GM12878 (cell line): ENCODE results near the gene WWC2. TPM values are rescaled to one million over a fixed set of nuclear protein-coding genes. Genes with fewer than 3 reads are reported as not detected.

Experiments used
- ATAC-seq: fragments of 200-7000 bp; cut with Tn5 transposase; 3 replicates; pipeline ENCODE4 v1.9.1; 2020; ENCODE audit warnings: mild to moderate bottlenecking, moderate library complexity
- BruUV-seq: library from RNA; stranded (reverse); fragments of 400-500 nt; replicated peaks from 2 replicates; lab custom pipeline; 2021; lab: Mats Ljungman, UMichigan
- CTCF ChIA-PET: fragments of 300-600 bp; sonication (Branson Sonifier 250); formaldehyde crosslinking; extraction: SDS; loops from one replicate; lab custom pipeline; 2021; ENCODE audit warnings: inconsistent platforms; lab: Yijun Ruan, JAX
- POLR2A ChIA-PET: fragments of 350-600 bp; formaldehyde crosslinking; extraction: SDS; loops from one replicate; lab custom pipeline; 2021; ENCODE audit warnings: inconsistent platforms; lab: Charles Lee
- RAD21 ChIA-PET: fragments of 300-600 bp; sonication (Branson Sonifier 250); formaldehyde crosslinking; loops from one replicate; lab custom pipeline; 2023; ENCODE audit warnings: antibody characterized with exemption; ENCODE audit not compliant: unreplicated experiment; lab: Charles Lee
- SMC1A ChIA-PET: fragments of 300-600 bp; sonication (Branson Sonifier 250); formaldehyde crosslinking; loops from one replicate; lab custom pipeline; 2023; ENCODE audit not compliant: unreplicated experiment, uncharacterized antibody; lab: Charles Lee
- DNase-seq: peaks from one replicate; pipeline ENCODE4 v3.0.0-alpha.2; 2011; ENCODE audit warnings: low read depth, low spot score
- FAIRE-seq: peaks from 3 replicates; lab custom pipeline; 2011; peaks lifted over from hg19 to GRCh38; lab: Jason Lieb, UNC
- H2AFZ ChIP-seq: 2 replicates; pipeline ENCODE4 v1.6.0; 2011; ENCODE audit warnings: low read depth, low read length, control low read depth; ENCODE audit not compliant: control insufficient read depth
- H3K27ac ChIP-seq: 2 replicates; pipeline ENCODE4 v1.5.1; 2011; ENCODE audit warnings: control low read depth; ENCODE audit not compliant: control insufficient read depth, insufficient read depth
- H3K27me3 ChIP-seq, 2 experiments: replicated peaks in 1 of 2; 2 replicates each; pipeline versions ENCODE4 v1.6.0 to v1.6.1; 2011; ENCODE audit warnings: low read length in 1 of 2; ENCODE audit not compliant: control insufficient read depth in 2 of 2, insufficient read depth in 2 of 2
- H3K36me3 ChIP-seq, 2 experiments: 2 replicates each; pipeline ENCODE4 v1.5.1; 2011; ENCODE audit warnings: low read length in 1 of 2; ENCODE audit not compliant: control insufficient read depth in 2 of 2, insufficient read depth in 2 of 2
- H3K4me1 ChIP-seq: 2 replicates; pipeline ENCODE4 v1.6.1; 2011; ENCODE audit warnings: mild to moderate bottlenecking, low read length, moderate library complexity, mixed read lengths; ENCODE audit not compliant: control insufficient read depth, insufficient read depth
- H3K4me2 ChIP-seq: 2 replicates; pipeline ENCODE4 v1.6.0; 2011; ENCODE audit warnings: control low read depth; ENCODE audit not compliant: control insufficient read depth, insufficient read depth
- H3K4me3 ChIP-seq: fragments of 200-600 bp; sonication (generic); 2 replicates; pipeline ENCODE4 v1.5.1; 2016
- H3K79me2 ChIP-seq: 2 replicates; pipeline ENCODE4 v1.6.0; 2011; ENCODE audit warnings: low read length; ENCODE audit not compliant: control insufficient read depth, insufficient read depth
- H3K9ac ChIP-seq: 2 replicates; pipeline ENCODE4 v1.8.0; 2011; ENCODE audit warnings: low read length, control low read depth, mixed read lengths; ENCODE audit not compliant: control insufficient read depth, insufficient read depth
- H3K9me3 ChIP-seq: replicated peaks from 3 replicates; pipeline ENCODE4 v1.5.1; 2011; ENCODE audit warnings: mild to moderate bottlenecking, low read length; ENCODE audit not compliant: control insufficient read depth, insufficient read depth
- H4K20me1 ChIP-seq: 2 replicates; pipeline ENCODE4 v1.6.0; 2011; ENCODE audit not compliant: control insufficient read depth, insufficient read depth
- ZBTB40 ChIP-seq: fragments of 450-650 bp; IDR thresholded peaks from 2 replicates; pipeline ENCODE4 v1.6.1; 2016; ENCODE audit warnings: mild to moderate bottlenecking, moderate library complexity, borderline replicate concordance
- ZNF622 ChIP-seq: fragments of 450-650 bp; IDR thresholded peaks from 2 replicates; pipeline ENCODE4 v1.6.1; 2017; ENCODE audit warnings: mild to moderate bottlenecking, inconsistent platforms
- WGBS: methylation state at CpG from one replicate; pipeline ENCODE4 v1.1.6; 2016; ENCODE audit warnings: low lambda C conversion rate; ENCODE audit not compliant: insufficient replicate concordance, insufficient coverage; ENCODE audit errors: missing lambda C conversion rate; 5-methylcytosine and 5-hydroxymethylcytosine counted together
- in situ Hi-C: fragments of 300-500 bp; cut with MboI; formaldehyde crosslinking; loops from 9 replicates; pipeline ENCODE4 v1.14.3; 2018; ENCODE audit warnings: mixed read lengths
- intact Hi-C: fragments of 100-400 bp; cut with micrococcal nuclease; formaldehyde crosslinking; loops from one replicate; pipeline ENCODE4 v1.14.2; 2022; ENCODE audit not compliant: unreplicated experiment
- polyA plus RNA-seq, 11 experiments: library from polyadenylated mRNA; depleted of rRNA in 4 of 11; unstranded in 6 of 11; stranded (reverse) in 5 of 11; fragments of >200 nt; fragmentation: Nextera tagmentation in 4 of 11; fragmentation: Illumina TruSeq in 1 of 11; extraction: Ambion mirVana in 4 of 11; extraction: Trizol in 1 of 11; gene quantifications; 1 replicate in 1 of 11; 2 replicates in 10 of 11; pipeline versions ENCODE4 v1.2.1 to v1.2.3, GENCODE V29; 2011 to 2016; ENCODE audit warnings: inconsistent platforms in 2 of 11, missing spikeins in 2 of 11, low read depth in 1 of 11
- total RNA-seq, 4 experiments: library from RNA; depleted of rRNA in 3 of 4; stranded (reverse); fragments of >200 nt in 3 of 4; fragmentation: Illumina TruSeq in 1 of 4; extraction: Trizol in 1 of 4; gene quantifications; 2 replicates each; pipeline versions ENCODE4 v1.2.1 to v1.2.3, GENCODE V29; 2013 to 2021

The WWC2 gene
- total and polyA plus RNA-seq, 10 of the 15 experiments (the other 5 are each of a cell fraction or from before 2014, with no cell fraction given): 0.02 to 0.72 (median 0.06) TPM; not detected in 3

- Histone ChIP-seq H3K4me3 (no peak overlapping the region), H3K4me1 (no peaks in the 10 kb centered on the region), H3K9me3 (no peaks in the 10 kb centered on the region), H3K9ac (no peak overlapping the region), H3K27ac (no peak overlapping the region), H3K79me2 (no peaks in the 10 kb centered on the region), H3K27me3 (no peaks in the 10 kb centered on the region), H3K4me2 (no peak overlapping the region), H2AFZ (no peak overlapping the region), H3K36me3 (no peaks in the 10 kb centered on the region), H4K20me1 (no peaks in the 10 kb centered on the region)
- intact Hi-C loops (loop anchor here (2.0 to 10.0 kb wide), 2 partner anchors 143 to 459 kb away; no protein-coding TSS in a partner anchor), in situ Hi-C loops (no loop called here)
- POLR2A ChIA-PET: no interaction called here
- FAIRE-seq (no peak), DNase-seq (no peak), ATAC-seq (no peak)
- 7% methylated on average over 8 of the region's 8 CpGs for WGBS
- BruUV-seq: no TSS peak
- SMC1A ChIA-PET: interaction anchor here (1.1 to 3.0 kb wide), 4 partner anchors 13 to 338 kb away, joined by 3 to 34 read pairs (median 14); no protein-coding TSS in a partner anchor
- CTCF ChIA-PET: interaction anchor here (0.6 to 3.5 kb wide), 11 partner anchors 7 to 1536 kb away, joined by 3 to 27 read pairs (median 4); no protein-coding TSS in a partner anchor
- RAD21 ChIA-PET: interaction anchor here (0.6 kb wide), 1 partner anchor 147 kb away, joined by 3 read pairs; no protein-coding TSS in a partner anchor
- TF ChIP-seq ZNF622 (no peak), ZBTB40 (no peak)
Measured at GRCh38 chr4:183263787-183264386, 164.8 kb downstream of the WWC2 start.
